ENCODE data around the gene WDPCP. TPM values are rescaled to one million over a fixed set of nuclear protein-coding genes. Genes with fewer than 3 reads are reported as not detected.

Gene WDPCP
- total and polyA plus RNA-seq, 2 of the 13 experiments (the other 11 are each of a cell fraction or from before 2014, with no cell fraction given): 2.9 to 5.2 TPM

GRCh38 chr2:63588385-63589147 lies at the start of gene WDPCP, which contains the start of gene MDH1 (continued):
- TF ChIP-seq ZNF318 (CRISPR knock-in tag; IDR thresholded peaks at IDR 0.05) (no peak), ZFYVE20 (CRISPR knock-in tag; IDR thresholded peaks at IDR 0.05; ENCODE audit: borderline replicate concordance, low read depth) (no peak), ZNF264 (CRISPR knock-in tag; IDR thresholded peaks at IDR 0.05) (peak; percentile 72; the same call in 1 of the 2 replicates), RFX5 (IDR thresholded peaks at IDR 0.05; ENCODE audit: low read depth, low read length) (no peak), PAF1 (CRISPR knock-in tag; IDR thresholded peaks at IDR 0.05) (no peak), ETV6 (CRISPR knock-in tag; conservative IDR thresholded peaks at IDR 0.05) (peak; percentile 52; the same call in 1 of the 2 replicates), ZNF574 (CRISPR knock-in tag; IDR thresholded peaks at IDR 0.05) (peak; percentile 90), ZNF547 (CRISPR knock-in tag; IDR thresholded peaks at IDR 0.05) (no peak; the same call in none of the 2 replicates), ZNF850 (CRISPR knock-in tag; conservative IDR thresholded peaks at IDR 0.05) (no peak), ZNF121 (CRISPR knock-in tag; IDR thresholded peaks at IDR 0.05) (no peak), RFX3 (CRISPR knock-in tag; IDR thresholded peaks at IDR 0.05) (peak; percentile 88), ZNF713 (CRISPR knock-in tag; IDR thresholded peaks at IDR 0.05) (no peak), FOXO4 (CRISPR knock-in tag; conservative IDR thresholded peaks at IDR 0.05) (peak; percentile 99), HNRNPK (IDR thresholded peaks at IDR 0.05; ENCODE audit: low read depth, low read length, poor library complexity, severe bottlenecking) (no peak), E2F2 (CRISPR knock-in tag; IDR thresholded peaks at IDR 0.05; ENCODE audit: borderline replicate concordance) (peak; percentile 81; the same call in 1 of the 2 replicates)

All from HepG2 (cell line).